ENCODE data around the gene SLC35F6.
"Not testable (repeated sequence)": the region's sequence is repeated elsewhere in the genome, so short reads cannot be mapped to it uniquely, and the experiment has no call there.

The SLC35F6 gene

GRCh38 chr2:26758790-26759321, 5.2 kb upstream of the SLC35F6 start:
- DNase-seq = no peak

GRCh38 chr2:26759845-26760244, 4.2 kb upstream of the SLC35F6 start:
- no peak for DNase-seq

- not testable (repeated sequence) for DNase-seq
Measured at GRCh38 chr2:26760991-26761390, 3.1 kb upstream of the SLC35F6 start.

GRCh38 chr2:26763019-26763418, 1.1 kb upstream of the SLC35F6 start:
- no peak for DNase-seq

GRCh38 chr2:26764906-26765305, 822 bp downstream of the SLC35F6 start:
- no peak for DNase-seq

GRCh38 chr2:26765475-26766200, 1.6 kb downstream of the SLC35F6 start:
- no peak for DNase-seq

GRCh38 chr2:26767129-26767528, 3.0 kb downstream of the SLC35F6 start:
- DNase-seq = no peak

GRCh38 chr2:26767894-26768487, 3.9 kb downstream of the SLC35F6 start:
- no peak for DNase-seq

GRCh38 chr2:26768759-26769088, 4.6 kb downstream of the SLC35F6 start:
- no peak for DNase-seq

- peak; percentile 69 for DNase-seq
Measured at GRCh38 chr2:26769089-26769761, 5.1 kb downstream of the SLC35F6 start.

- no peak for DNase-seq
Measured at GRCh38 chr2:26770986-26771586, 7.0 kb downstream of the SLC35F6 start.

GRCh38 chr2:26772064-26773001, 8.2 kb downstream of the SLC35F6 start:
- no peak for DNase-seq

- DNase-seq = no peak
Measured at GRCh38 chr2:26776195-26776800, 12.2 kb downstream of the SLC35F6 start.

- no peak for DNase-seq
Measured at GRCh38 chr2:26778098-26778497, 14.0 kb downstream of the SLC35F6 start.

- DNase-seq = no peak
Measured at GRCh38 chr2:26778507-26778906, 14.4 kb downstream of the SLC35F6 start.

GRCh38 chr2:26780203-26780760, 16.2 kb downstream of the SLC35F6 start:
- no peak for DNase-seq

- no peak for DNase-seq
Measured at GRCh38 chr2:26782876-26783704, 19.0 kb downstream of the SLC35F6 start.

- DNase-seq = no peak
Measured at GRCh38 chr2:26784570-26785234, 20.6 kb downstream of the SLC35F6 start.

GRCh38 chr2:26785431-26786206, 21.5 kb downstream of the SLC35F6 start, which contains the start of gene CENPA:
Gene CENPA (plus strand): TSS chr2:26786056. CDS start chr2:26786197, 141 bp downstream.
- DNase-seq = peak; percentile 96
